SU-DHL-6 (cell line): ENCODE measurements around the gene C2orf49.

Experiments used
- CTCF ChIP-seq: fragments of 200-600 bp; sonication (generic); IDR thresholded peaks from one replicate; pipeline ENCODE4 v1.5.1; 2017; ENCODE audit warnings: antibody characterized with exemption, mild to moderate bottlenecking, low read length, moderate library complexity; ENCODE audit not compliant: insufficient read depth, poor library complexity, severe bottlenecking
- EZH2phosphoT487 ChIP-seq: fragments of 200-600 bp; sonication (generic), shearing (Covaris generic); conservative IDR thresholded peaks from 2 replicates; pipeline ENCODE4 v1.6.1; 2018; ENCODE audit warnings: mild to moderate bottlenecking, antibody characterized with exemption, low read length, moderate library complexity, mixed read lengths

- no peak for TF ChIP-seq CTCF
- no peak for TF ChIP-seq EZH2phosphoT487
Measured at GRCh38 chr2:105378276-105378840, 41.0 kb downstream of the C2orf49 start.
